ENCODE results near the gene DENND1A. TPM values are rescaled to one million over a fixed set of nuclear protein-coding genes. Genes with fewer than 3 reads are reported as not detected.
"Not testable (repeated sequence)": the region's sequence is repeated elsewhere in the genome, so short reads cannot be mapped to it uniquely, and the experiment has no call there.

The DENND1A gene
- total and polyA plus RNA-seq, 9 donors = 9.3 to 16.0 (median 13.8) TPM

- Histone ChIP-seq H3K4me3 (ENCODE audit: low read length) (no peak overlapping the region), H3K9me3 (replicated peaks; ENCODE audit: control insufficient read depth, low read depth, low read length) (no peaks in the 10 kb centered on the region), H3K27me3 (ENCODE audit: control insufficient read depth, insufficient read depth, low read length) (no peaks in the 10 kb centered on the region), H3K4me1 (ENCODE audit: control insufficient read depth, insufficient read depth, low read length) (peaks cover 25% of the 10 kb centered on the region), H3K36me3 (ENCODE audit: control insufficient read depth, insufficient read depth, low read length) (peaks cover 6% of the 10 kb centered on the region), H3K27ac (ENCODE audit: low read length) (no peak overlapping the region)
- WGBS (ENCODE audit: insufficient coverage) = 100% methylated on average over 1 of the region's 11 CpGs
- DNase-seq = no peak
Measured at GRCh38 chr9:123399803-123400378, 530.0 kb downstream of the DENND1A start.

GRCh38 chr9:123398938-123399337 is 531.0 kb downstream of the DENND1A start:
- not testable (repeated sequence) for H3K4me3 ChIP-seq (ENCODE audit: low read length); H3K9me3 ChIP-seq (replicated peaks; ENCODE audit: control insufficient read depth, low read depth, low read length); DNase-seq; H3K36me3 ChIP-seq (ENCODE audit: control insufficient read depth, insufficient read depth, low read length); H3K27ac ChIP-seq (ENCODE audit: low read length); H3K27me3 ChIP-seq (ENCODE audit: control insufficient read depth, insufficient read depth, low read length)
- 97% methylated on average over 10 of the region's 14 CpGs for WGBS (ENCODE audit: insufficient coverage)
- H3K4me1 ChIP-seq (ENCODE audit: control insufficient read depth, insufficient read depth, low read length) = peaks cover 33% of the 10 kb centered on the region

- DNase-seq = no peak
- 73% methylated on average over 4 of the region's 4 CpGs for WGBS (ENCODE audit: insufficient coverage)
- peaks cover under 1% of the 10 kb centered on the region for H3K36me3 ChIP-seq (ENCODE audit: control insufficient read depth, insufficient read depth, low read length)
- H3K4me3 ChIP-seq (ENCODE audit: low read length) = no peak overlapping the region
- peaks cover 33% of the 10 kb centered on the region for H3K4me1 ChIP-seq (ENCODE audit: control insufficient read depth, insufficient read depth, low read length)
- peaks cover 2% of the 10 kb centered on the region for H3K9me3 ChIP-seq (replicated peaks; ENCODE audit: control insufficient read depth, low read depth, low read length)
- no peak overlapping the region for H3K27ac ChIP-seq (ENCODE audit: low read length)
- no peaks in the 10 kb centered on the region for H3K27me3 ChIP-seq (ENCODE audit: control insufficient read depth, insufficient read depth, low read length)
Measured at GRCh38 chr9:123397975-123398374, 532.0 kb downstream of the DENND1A start.

GRCh38 chr9:123395689-123396511 is 534.0 kb downstream of the DENND1A start:
- Histone ChIP-seq H3K27ac (ENCODE audit: low read length) (peak overlapping the region; percentile 42), H3K36me3 (ENCODE audit: control insufficient read depth, insufficient read depth, low read length) (no peaks in the 10 kb centered on the region), H3K4me3 (ENCODE audit: low read length) (no peak overlapping the region), H3K4me1 (ENCODE audit: control insufficient read depth, insufficient read depth, low read length) (peaks cover 29% of the 10 kb centered on the region), H3K27me3 (ENCODE audit: control insufficient read depth, insufficient read depth, low read length) (no peaks in the 10 kb centered on the region), H3K9me3 (replicated peaks; ENCODE audit: control insufficient read depth, low read depth, low read length) (peaks cover 3% of the 10 kb centered on the region)
- 77% methylated on average over 19 of the region's 24 CpGs for WGBS (ENCODE audit: insufficient coverage)
- DNase-seq = peak; percentile 32

- Histone ChIP-seq H3K27me3 (ENCODE audit: control insufficient read depth, insufficient read depth, low read length) (no peaks in the 10 kb centered on the region), H3K27ac (ENCODE audit: low read length) (peak overlapping the region; percentile 59), H3K36me3 (ENCODE audit: control insufficient read depth, insufficient read depth, low read length) (no peaks in the 10 kb centered on the region), H3K4me3 (ENCODE audit: low read length) (no peak overlapping the region), H3K9me3 (replicated peaks; ENCODE audit: control insufficient read depth, low read depth, low read length) (peaks cover 3% of the 10 kb centered on the region), H3K4me1 (ENCODE audit: control insufficient read depth, insufficient read depth, low read length) (peaks cover 26% of the 10 kb centered on the region)
- WGBS (ENCODE audit: insufficient coverage) = 41% methylated on average over 2 of the region's 5 CpGs
- peak; percentile 69 for DNase-seq
Measured at GRCh38 chr9:123395276-123395688, 534.6 kb downstream of the DENND1A start.

GRCh38 chr9:123394291-123395235 is 535.4 kb downstream of the DENND1A start:
- no peaks in the 10 kb centered on the region for H3K36me3 ChIP-seq (ENCODE audit: control insufficient read depth, insufficient read depth, low read length)
- no peak for DNase-seq
- WGBS (ENCODE audit: insufficient coverage) = 74% methylated on average over 13 of the region's 16 CpGs

GRCh38 chr9:123392802-123393201 is 537.1 kb downstream of the DENND1A start:
- peaks cover 3% of the 10 kb centered on the region for H3K9me3 ChIP-seq (replicated peaks; ENCODE audit: control insufficient read depth, low read depth, low read length)
- no peaks in the 10 kb centered on the region for H3K36me3 ChIP-seq (ENCODE audit: control insufficient read depth, insufficient read depth, low read length)
- DNase-seq = no peak
- H3K27me3 ChIP-seq (ENCODE audit: control insufficient read depth, insufficient read depth, low read length) = no peaks in the 10 kb centered on the region
- H3K4me3 ChIP-seq (ENCODE audit: low read length) = no peak overlapping the region
- WGBS (ENCODE audit: insufficient coverage) = no CpG with 5 or more reads among the region's 4 CpGs
- H3K27ac ChIP-seq (ENCODE audit: low read length) = no peak overlapping the region
- H3K4me1 ChIP-seq (ENCODE audit: control insufficient read depth, insufficient read depth, low read length) = peaks cover 26% of the 10 kb centered on the region

More at GRCh38 chr9:123394291-123395235, 535.4 kb downstream of the DENND1A start:
- Histone ChIP-seq H3K27me3 (ENCODE audit: control insufficient read depth, insufficient read depth, low read length) (no peaks in the 10 kb centered on the region), H3K4me1 (ENCODE audit: control insufficient read depth, insufficient read depth, low read length) (peaks cover 26% of the 10 kb centered on the region), H3K9me3 (replicated peaks; ENCODE audit: control insufficient read depth, low read depth, low read length) (peaks cover 3% of the 10 kb centered on the region), H3K27ac (ENCODE audit: low read length) (peak overlapping the region; percentile 59), H3K4me3 (ENCODE audit: low read length) (no peak overlapping the region)

- Histone ChIP-seq H3K27me3 (ENCODE audit: control insufficient read depth, insufficient read depth, low read length) (no peaks in the 10 kb centered on the region), H3K4me3 (ENCODE audit: low read length) (no peak overlapping the region), H3K9me3 (replicated peaks; ENCODE audit: control insufficient read depth, low read depth, low read length) (peaks cover 3% of the 10 kb centered on the region), H3K36me3 (ENCODE audit: control insufficient read depth, insufficient read depth, low read length) (no peaks in the 10 kb centered on the region), H3K27ac (ENCODE audit: low read length) (no peak overlapping the region), H3K4me1 (ENCODE audit: control insufficient read depth, insufficient read depth, low read length) (peaks cover 26% of the 10 kb centered on the region)
- DNase-seq = no peak
- WGBS (ENCODE audit: insufficient coverage) = 86% methylated on average over 23 of the region's 28 CpGs
Measured at GRCh38 chr9:123391946-123392345, 538.0 kb downstream of the DENND1A start.

- no CpG with 5 or more reads among the region's 5 CpGs for WGBS (ENCODE audit: insufficient coverage)
- Histone ChIP-seq H3K9me3 (replicated peaks; ENCODE audit: control insufficient read depth, low read depth, low read length) (peaks cover 3% of the 10 kb centered on the region), H3K4me3 (ENCODE audit: low read length) (no peak overlapping the region), H3K27ac (ENCODE audit: low read length) (no peak overlapping the region), H3K4me1 (ENCODE audit: control insufficient read depth, insufficient read depth, low read length) (peaks cover 21% of the 10 kb centered on the region), H3K36me3 (ENCODE audit: control insufficient read depth, insufficient read depth, low read length) (no peaks in the 10 kb centered on the region), H3K27me3 (ENCODE audit: control insufficient read depth, insufficient read depth, low read length) (no peaks in the 10 kb centered on the region)
- no peak for DNase-seq
Measured at GRCh38 chr9:123391233-123391632, 538.7 kb downstream of the DENND1A start.

Measured in muscle of leg (tissue), 11 donors.